Ectodermal cell (in vitro differentiated cells): ENCODE results near the gene AQP12B.

Source experiments
- H3K27ac ChIP-seq: 2 replicates; pipeline ENCODE4 v1.7.0; 2013; ENCODE audit warnings: mild to moderate bottlenecking, low read depth, low read length; ENCODE audit not compliant: insufficient read depth, poor library complexity, severe bottlenecking
- H3K27me3 ChIP-seq: 2 replicates; pipeline ENCODE4 v1.7.0; 2013; ENCODE audit warnings: mild to moderate bottlenecking, low read length; ENCODE audit not compliant: insufficient read depth, control insufficient read depth, poor library complexity, severe bottlenecking
- H3K36me3 ChIP-seq: one replicate; pipeline ENCODE4 v1.7.0; 2013; ENCODE audit warnings: low read length; ENCODE audit not compliant: control insufficient read depth, insufficient read depth
- H3K4me1 ChIP-seq: one replicate; pipeline ENCODE4 v1.7.0; 2013; ENCODE audit warnings: low read length; ENCODE audit not compliant: control insufficient read depth, insufficient read depth
- H3K4me3 ChIP-seq: 2 replicates; pipeline ENCODE4 v1.7.0; 2013; ENCODE audit warnings: low read depth, low read length, control low read depth; ENCODE audit not compliant: insufficient read depth
- H3K9me3 ChIP-seq: 2 replicates; pipeline ENCODE4 v1.7.0; 2013; ENCODE audit warnings: mild to moderate bottlenecking, low read length, moderate library complexity; ENCODE audit not compliant: control insufficient read depth
- WGBS, 2 experiments: methylation state at CpG; one replicate each; pipeline ENCODE4 v1.1.7; 2013; ENCODE audit warnings: missing lambda C conversion rate in 2 of 2; 5-methylcytosine and 5-hydroxymethylcytosine counted together

Gene AQP12B

GRCh38 chr2:240717681-240718581, 35.2 kb upstream of the AQP12B start:
- Histone ChIP-seq H3K36me3 (no peaks in the 10 kb centered on the region), H3K4me1 (no peaks in the 10 kb centered on the region), H3K4me3 (no peak overlapping the region), H3K27me3 (no peaks in the 10 kb centered on the region), H3K27ac (no peak overlapping the region), H3K9me3 (no peaks in the 10 kb centered on the region)
- WGBS, 2 experiments: 94 to 95% methylated on average over 31 of the region's 31 CpGs

GRCh38 chr2:240717181-240717641, 34.5 kb upstream of the AQP12B start:
- 95 to 96% methylated on average over 18 of the region's 18 CpGs for WGBS, 2 experiments
- no peaks in the 10 kb centered on the region for H3K27me3 ChIP-seq
- H3K27ac ChIP-seq: no peak overlapping the region
- no peaks in the 10 kb centered on the region for H3K4me1 ChIP-seq
- H3K4me3 ChIP-seq: no peak overlapping the region
- no peaks in the 10 kb centered on the region for H3K36me3 ChIP-seq
- H3K9me3 ChIP-seq: no peaks in the 10 kb centered on the region

GRCh38 chr2:240716130-240716798, 33.6 kb upstream of the AQP12B start:
- no peaks in the 10 kb centered on the region for H3K27me3 ChIP-seq
- 93% methylated on average over 23 of the region's 23 CpGs for WGBS, 2 experiments
- no peak overlapping the region for H3K27ac ChIP-seq
- no peaks in the 10 kb centered on the region for H3K4me1 ChIP-seq
- H3K9me3 ChIP-seq: no peaks in the 10 kb centered on the region
- no peak overlapping the region for H3K4me3 ChIP-seq
- no peaks in the 10 kb centered on the region for H3K36me3 ChIP-seq

- Histone ChIP-seq H3K27ac (no peak overlapping the region), H3K4me1 (no peaks in the 10 kb centered on the region), H3K27me3 (no peaks in the 10 kb centered on the region), H3K4me3 (no peak overlapping the region), H3K36me3 (no peaks in the 10 kb centered on the region), H3K9me3 (no peaks in the 10 kb centered on the region)
- 91 to 93% methylated on average over 23 of the region's 23 CpGs for WGBS, 2 experiments
Measured at GRCh38 chr2:240714747-240715725, 32.4 kb upstream of the AQP12B start.

- WGBS, 2 experiments: 93 to 94% methylated on average over 26 of the region's 26 CpGs
- no peaks in the 10 kb centered on the region for H3K9me3 ChIP-seq
- H3K4me3 ChIP-seq: no peak overlapping the region
- H3K36me3 ChIP-seq: no peaks in the 10 kb centered on the region
- H3K27me3 ChIP-seq: no peaks in the 10 kb centered on the region
- H3K27ac ChIP-seq: no peak overlapping the region
- no peaks in the 10 kb centered on the region for H3K4me1 ChIP-seq
Measured at GRCh38 chr2:240713928-240714746, 31.5 kb upstream of the AQP12B start.

GRCh38 chr2:240713071-240713927, 30.6 kb upstream of the AQP12B start:
- no peaks in the 10 kb centered on the region for H3K36me3 ChIP-seq
- H3K9me3 ChIP-seq: no peaks in the 10 kb centered on the region
- no peak overlapping the region for H3K4me3 ChIP-seq
- H3K4me1 ChIP-seq: no peaks in the 10 kb centered on the region
- WGBS, 2 experiments: 92 to 93% methylated on average over 25 of the region's 25 CpGs
- H3K27ac ChIP-seq: no peak overlapping the region
- no peaks in the 10 kb centered on the region for H3K27me3 ChIP-seq

- WGBS, 2 experiments: 92 to 94% methylated on average over 9 of the region's 9 CpGs
Measured at GRCh38 chr2:240712121-240712520, 29.4 kb upstream of the AQP12B start.

GRCh38 chr2:240711701-240712100, 29.0 kb upstream of the AQP12B start:
- WGBS, 2 experiments: 90 to 91% methylated on average over 5 of the region's 5 CpGs
- Histone ChIP-seq H3K27ac (no peak overlapping the region), H3K9me3 (no peaks in the 10 kb centered on the region), H3K27me3 (no peaks in the 10 kb centered on the region), H3K36me3 (no peaks in the 10 kb centered on the region), H3K4me1 (no peaks in the 10 kb centered on the region), H3K4me3 (no peak overlapping the region)

More at GRCh38 chr2:240712121-240712520, 29.4 kb upstream of the AQP12B start:
- no peak overlapping the region for H3K4me3 ChIP-seq
- H3K27ac ChIP-seq: no peak overlapping the region
- H3K4me1 ChIP-seq: no peaks in the 10 kb centered on the region
- no peaks in the 10 kb centered on the region for H3K9me3 ChIP-seq
- no peaks in the 10 kb centered on the region for H3K36me3 ChIP-seq
- no peaks in the 10 kb centered on the region for H3K27me3 ChIP-seq
